Activated CD4-positive, alpha-beta T cell treated with anti-CD3 and anti-CD28 coated beads for 24 hours (primary cell): ENCODE results near the gene ARPC3.
"Not testable (repeated sequence)": the region's sequence is repeated elsewhere in the genome, so short reads cannot be mapped to it uniquely, and the experiment has no call there.

Experiments used
- DNase-seq, 2 donors: peaks; one replicate each; pipeline ENCODE4 v3.0.0-alpha.2; 2020; ENCODE audit warnings: low read depth in 2 of 2

The ARPC3 gene

DNA sequence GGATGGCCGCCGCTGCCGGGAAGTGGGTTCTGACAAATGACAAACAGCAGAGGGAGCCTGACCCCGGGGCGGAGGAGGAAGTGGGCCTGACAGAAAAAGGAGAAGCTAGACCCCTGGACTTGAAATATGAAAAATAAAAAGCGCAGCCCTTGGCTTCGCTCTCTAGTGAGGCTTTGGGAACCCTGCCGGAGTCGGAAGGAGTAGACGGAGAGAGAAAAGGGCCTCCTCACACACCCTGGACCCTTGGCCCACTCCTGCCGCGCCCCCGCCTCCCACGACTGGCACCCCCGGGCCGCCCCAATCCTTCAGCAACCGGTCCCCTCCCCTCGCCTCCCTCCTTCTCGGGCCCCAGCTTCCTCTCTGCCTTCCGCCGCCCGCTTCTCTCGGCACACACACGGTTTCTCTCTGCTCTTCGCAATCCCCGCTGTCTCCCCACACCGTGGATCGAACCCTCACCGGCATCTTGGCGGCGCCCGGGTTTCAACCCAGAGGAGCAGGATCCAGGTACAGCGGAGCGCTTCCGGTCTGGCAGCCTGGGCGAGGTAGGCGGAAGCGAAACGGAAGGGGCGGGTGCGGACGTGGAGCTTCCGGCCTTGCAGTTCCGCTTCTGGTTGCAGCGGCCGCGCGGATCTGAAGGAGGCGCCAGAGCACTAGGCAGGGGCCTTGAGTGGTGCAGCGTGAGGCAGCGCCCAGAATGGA is at the start of gene ARPC3:
Gene ARPC3, minus strand, starts transcription at position 539 of the 699 bp plus-strand sequence. Its CDS starts 77 bp downstream, at position 462.
- DNase-seq, result peak; percentile 92 to 94

- DNase-seq, result no peak
These were observed 49.0 kb upstream of the ARPC3 start for GRCh38 chr12:110498984-110499706.

DNA sequence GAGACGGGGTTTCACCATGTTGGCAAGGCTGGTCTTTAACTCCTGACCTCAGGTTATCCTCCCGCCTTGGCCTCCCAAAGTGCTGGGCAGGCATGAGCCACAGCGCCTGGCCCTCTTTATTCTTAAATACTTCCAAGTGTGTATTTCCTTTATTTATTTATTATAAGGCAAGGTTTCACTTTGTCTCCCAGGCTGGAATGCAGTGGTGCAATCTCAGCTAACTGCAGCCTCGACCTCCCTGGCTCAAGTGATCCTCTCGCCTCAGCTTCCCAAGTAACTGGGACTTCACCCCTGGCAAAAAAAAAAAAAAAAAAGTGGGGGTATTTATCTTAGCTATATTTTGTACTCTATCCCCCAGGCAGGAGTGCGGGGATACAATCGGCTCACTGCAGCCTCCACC is 25.3 kb upstream of the ARPC3 start:
- no peak for DNase-seq

GRCh38 chr12:110468214-110469048 is 18.3 kb upstream of the ARPC3 start, which contains the start of the genes FAM216A and GPN3:
FAM216A (plus strand) TSS chr12:110468845; CDS start chr12:110468876, 31 bp downstream.
GPN3 (minus strand) TSS chr12:110468257; CDS start chr12:110468203, 54 bp downstream.
- peak; percentile 90 to 91 for DNase-seq

- no peak for DNase-seq
These were observed 17.7 kb upstream of the ARPC3 start for GRCh38 chr12:110467847-110468213.

GRCh38 chr12:110466791-110467190 is 16.7 kb upstream of the ARPC3 start:
- no peak for DNase-seq

GRCh38 chr12:110465765-110466164 is 15.6 kb upstream of the ARPC3 start:
- DNase-seq, result not testable (repeated sequence)

DNA sequence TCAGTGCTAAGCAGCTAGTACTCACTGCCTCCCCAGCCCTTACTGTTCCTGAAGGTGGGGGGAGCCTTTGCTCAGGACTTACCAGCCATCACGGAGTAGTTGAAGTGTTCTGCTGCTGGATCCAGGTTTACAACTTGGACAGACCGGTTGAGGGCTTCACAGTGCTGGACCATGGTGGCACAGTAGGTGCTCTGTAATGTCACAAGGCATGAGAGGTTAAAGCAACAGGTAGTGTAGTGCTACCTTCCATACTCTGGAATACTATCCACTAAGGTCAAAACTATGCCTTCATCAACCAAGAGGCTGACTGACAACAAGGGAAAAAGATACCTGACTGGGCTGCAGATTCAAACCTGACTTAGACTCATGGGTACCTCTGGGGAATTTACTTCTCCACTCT is 14.9 kb upstream of the ARPC3 start:
- DNase-seq, result no peak

DNA sequence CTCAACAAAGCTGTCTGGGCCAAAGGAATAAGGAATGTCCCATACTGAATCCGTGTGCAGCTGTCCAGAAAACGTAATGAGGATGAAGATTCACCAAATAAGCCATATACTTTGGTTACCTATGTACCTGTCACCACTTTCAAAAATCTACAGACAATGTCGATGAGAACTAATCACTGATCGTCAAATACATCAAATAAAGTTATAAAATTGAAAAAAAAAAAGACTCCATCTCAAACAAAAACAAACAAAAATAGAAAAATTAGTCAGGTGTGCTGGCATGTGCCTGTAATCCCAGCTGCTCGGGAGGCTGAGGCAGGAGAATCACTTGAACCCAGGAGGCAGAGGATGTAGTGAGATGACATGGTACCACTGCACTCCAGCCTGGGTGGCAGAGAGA is 11.1 kb upstream of the ARPC3 start:
- not testable (repeated sequence) for DNase-seq

DNA sequence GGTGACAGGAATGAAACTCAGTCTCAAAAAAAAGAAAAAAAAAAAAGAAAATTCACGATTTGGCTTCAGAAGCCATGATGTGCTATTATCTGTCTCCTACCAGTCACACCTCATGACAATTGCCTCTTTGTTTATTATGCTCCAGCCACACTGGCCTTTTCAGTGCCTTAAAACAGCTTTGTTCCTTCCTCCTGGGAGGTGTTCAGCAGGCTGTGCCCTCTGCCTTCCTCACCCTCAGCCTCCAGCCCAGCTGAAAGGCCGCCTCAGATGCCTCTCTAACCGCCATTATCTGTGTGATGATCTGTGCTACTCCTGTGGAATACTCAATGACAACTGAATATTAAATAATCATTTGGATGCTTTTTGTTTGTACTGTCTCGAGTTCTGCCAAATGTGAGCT is 8.6 kb upstream of the ARPC3 start:
- DNase-seq, result no peak

DNA sequence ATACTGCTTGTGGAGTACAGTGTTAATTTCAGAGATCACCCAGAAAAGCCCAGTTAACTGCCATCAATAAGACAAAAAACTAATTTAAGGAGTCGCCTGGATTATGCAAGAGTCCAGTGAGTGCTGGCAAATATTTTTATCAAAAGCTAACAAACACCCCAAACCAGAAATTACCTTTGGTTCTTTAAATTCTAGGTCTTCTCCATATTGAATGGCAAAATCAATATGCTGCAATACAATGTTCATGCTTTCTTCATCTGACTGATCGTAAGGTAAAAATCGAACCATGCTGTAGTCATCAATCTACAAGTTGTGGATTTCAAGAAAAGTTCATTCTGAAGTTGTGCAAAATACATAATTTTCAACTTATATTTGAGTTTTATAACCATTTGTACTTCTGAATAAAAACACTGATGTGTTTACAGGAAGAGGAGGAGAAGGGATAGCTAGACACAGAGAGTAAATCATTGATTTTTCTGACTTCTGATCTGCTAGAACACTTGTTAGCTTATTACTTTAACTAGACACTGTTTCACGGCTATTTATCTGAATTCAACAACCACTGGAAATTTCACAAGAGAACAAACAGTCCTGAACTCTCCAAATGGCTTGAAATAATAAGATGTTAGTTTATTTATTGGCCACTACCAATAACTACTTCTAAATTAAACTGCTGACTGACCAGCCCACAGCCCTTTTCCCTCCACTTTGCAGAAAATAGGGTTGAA is 3.6 kb upstream of the ARPC3 start:
- DNase-seq, result no peak

DNA sequence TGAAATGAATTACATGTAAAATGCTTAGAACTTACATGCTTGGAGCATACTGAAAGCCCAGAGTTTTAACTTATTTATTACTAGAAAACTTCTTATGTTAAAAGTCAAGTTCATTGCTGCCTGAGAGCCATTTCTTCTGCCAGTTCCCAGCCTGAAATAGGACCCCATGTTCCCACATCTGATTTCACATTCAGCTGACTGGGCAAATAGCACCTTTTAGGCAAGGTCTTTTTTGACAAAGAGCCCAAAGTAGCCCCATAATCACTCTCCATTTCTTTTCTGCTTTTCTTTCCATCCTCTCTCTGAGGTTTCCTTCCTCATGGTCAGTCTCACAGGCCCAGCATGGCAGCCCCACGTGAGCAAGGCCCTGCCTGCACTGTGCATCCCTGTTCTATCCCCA is 1.1 kb upstream of the ARPC3 start:
- no peak for DNase-seq

DNA sequence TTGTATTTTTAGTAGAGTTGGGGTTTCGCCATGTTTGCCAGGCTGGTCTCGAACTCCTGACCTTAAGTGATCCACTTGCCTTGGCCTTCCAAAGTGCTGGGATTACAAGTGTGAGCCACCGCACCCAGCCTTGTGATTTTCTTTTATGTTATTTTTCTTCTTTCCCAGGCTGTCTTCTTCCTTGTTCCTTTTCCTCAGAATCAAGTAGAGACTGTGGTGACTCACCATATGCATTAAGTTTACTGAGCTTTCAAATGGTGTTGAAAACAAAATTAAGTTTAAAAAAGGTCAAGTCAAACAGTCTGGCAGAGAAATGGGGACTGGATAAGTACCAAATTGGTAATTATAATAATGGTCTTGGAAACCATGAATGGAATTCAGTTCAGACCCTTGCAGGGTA is 5.7 kb downstream of the ARPC3 start:
- no peak for DNase-seq

DNA sequence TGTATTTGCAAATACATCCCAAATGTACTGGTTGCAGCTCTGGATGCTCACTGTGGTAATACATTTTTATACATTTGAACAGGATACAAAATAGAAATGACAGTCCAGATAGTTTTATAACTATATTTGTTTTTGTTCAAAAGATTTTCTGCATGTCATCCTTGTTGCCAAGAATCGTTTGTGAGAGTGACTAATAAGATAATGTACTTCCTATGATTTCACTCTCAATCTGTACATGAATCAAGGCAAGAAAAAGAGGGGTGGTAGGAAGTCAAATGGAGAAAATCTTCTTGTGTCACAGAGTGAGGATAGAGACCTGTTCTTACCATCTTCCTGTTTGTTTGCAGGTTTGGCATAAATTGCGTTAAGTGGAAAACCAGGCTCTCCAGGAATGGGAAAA is 13.9 kb downstream of the ARPC3 start:
- DNase-seq, result no peak

DNA sequence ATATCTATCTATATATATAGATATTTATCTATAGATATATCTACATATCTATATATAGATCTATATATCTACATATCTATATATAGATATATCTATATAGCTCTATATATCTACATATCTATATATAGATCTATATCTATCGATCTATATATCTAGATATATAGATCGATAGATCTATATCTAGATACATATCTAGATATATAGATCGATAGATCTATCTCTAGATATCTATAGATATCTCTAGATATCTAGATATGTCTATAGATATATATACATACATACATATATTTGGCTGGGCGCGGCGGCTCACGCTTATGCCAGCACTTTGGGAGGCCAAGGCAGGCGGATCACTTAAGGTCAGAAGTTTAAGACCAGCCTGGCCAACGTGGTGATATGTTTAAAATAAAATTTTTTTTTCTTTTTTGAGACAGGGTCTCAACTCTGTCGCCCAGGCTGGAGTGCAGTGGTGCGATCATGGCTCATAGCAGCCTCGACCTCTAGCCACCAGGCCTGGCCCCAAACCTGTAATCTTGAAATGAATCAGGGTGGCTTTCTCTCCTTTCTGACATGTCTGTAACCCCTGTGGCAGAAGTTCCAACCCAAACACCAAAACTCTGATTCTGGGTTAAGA is 18.1 kb downstream of the ARPC3 start:
- DNase-seq, result no peak

- DNase-seq, result not testable (repeated sequence)
These were observed 20.5 kb downstream of the ARPC3 start for GRCh38 chr12:110429676-110430075.

DNA sequence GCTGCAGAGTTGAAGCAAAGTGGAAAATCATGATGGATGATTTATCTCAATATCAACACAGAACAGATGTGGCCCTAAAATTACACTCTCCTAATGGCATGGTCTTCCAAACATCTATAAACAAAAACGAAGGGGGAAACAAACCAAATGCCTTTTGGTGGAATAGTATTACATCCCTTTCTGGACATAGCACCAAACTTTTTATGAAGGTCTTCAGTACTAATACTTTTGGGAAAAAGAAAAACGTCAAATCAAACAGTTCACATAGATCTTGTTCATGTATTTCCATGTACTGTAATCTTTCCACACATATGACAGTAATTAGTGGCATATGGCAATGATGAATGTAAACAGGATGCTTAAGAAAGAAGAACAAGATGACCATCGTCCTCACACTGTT is 23.7 kb downstream of the ARPC3 start:
- no peak for DNase-seq

- no peak for DNase-seq
These were observed 25.9 kb downstream of the ARPC3 start for GRCh38 chr12:110424237-110424636.

DNA sequence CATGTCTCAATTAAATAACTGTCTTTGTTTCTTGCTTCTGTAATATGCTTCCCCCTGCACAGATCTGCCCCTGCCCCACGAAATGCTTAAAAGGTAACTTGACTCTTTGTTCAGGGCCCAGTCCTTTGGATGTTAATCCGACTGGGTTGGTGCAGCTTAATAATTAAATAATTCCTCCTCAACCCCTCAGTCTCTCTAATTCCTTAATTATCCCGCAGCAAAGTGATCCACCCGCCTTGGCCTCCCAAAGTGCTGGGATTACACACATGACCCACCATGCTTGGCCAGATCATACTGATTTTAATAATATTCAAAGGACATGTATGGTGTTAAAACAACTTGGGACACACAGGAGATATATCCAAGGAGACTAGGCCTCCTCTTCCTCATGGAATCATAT is 28.4 kb downstream of the ARPC3 start:
- no peak for DNase-seq

GRCh38 chr12:110421159-110421661 is 28.9 kb downstream of the ARPC3 start:
- no peak for DNase-seq

GRCh38 chr12:110420644-110421043 is 29.5 kb downstream of the ARPC3 start:
- not testable (repeated sequence) for DNase-seq
